Fibroblast of lung (primary cell): Measurements from ENCODE around the gene SLC6A8.

Experiments
- EZH2 ChIP-seq: IDR thresholded peaks from 2 replicates; pipeline ENCODE4 v1.5.1; 2012; ENCODE audit warnings: low read length, control low read depth, mild to moderate bottlenecking; ENCODE audit errors: missing control alignments
- TF ChIP-seq, protein P1 (sequence below), 2 donors: IDR thresholded peaks in 1 of 2; conservative IDR thresholded peaks in 1 of 2; 1 replicate in 1 of 2; 2 replicates in 1 of 2; pipeline ENCODE4 v1.5.1; 2011 to 2012; ENCODE audit warnings: low read length in 2 of 2, control low read depth in 1 of 2, inconsistent platforms in 1 of 2, low read depth in 1 of 2, mild to moderate bottlenecking in 1 of 2

DNA sequence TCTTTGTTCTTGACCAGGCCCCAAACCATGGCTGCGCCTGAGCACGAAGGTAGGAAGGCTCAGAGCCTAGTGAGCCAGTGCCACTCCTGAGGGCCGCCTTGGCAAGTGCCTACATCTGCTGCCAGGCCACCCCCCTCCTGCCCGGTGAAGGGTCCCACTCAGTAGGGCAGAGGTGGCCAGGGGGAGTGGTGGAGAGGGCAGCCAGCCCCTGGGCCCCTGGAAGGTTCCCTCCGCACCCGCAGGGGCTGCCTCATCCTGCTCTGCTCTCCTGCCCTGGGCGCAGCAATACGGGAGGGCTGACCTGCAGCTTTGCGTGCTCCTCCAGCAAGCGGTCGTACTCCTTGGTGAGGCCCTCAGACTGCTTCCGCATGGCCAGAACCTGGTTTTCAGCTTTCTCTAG is 14.0 kb downstream of the SLC6A8 start:
- TF ChIP-seq, protein P1, sequence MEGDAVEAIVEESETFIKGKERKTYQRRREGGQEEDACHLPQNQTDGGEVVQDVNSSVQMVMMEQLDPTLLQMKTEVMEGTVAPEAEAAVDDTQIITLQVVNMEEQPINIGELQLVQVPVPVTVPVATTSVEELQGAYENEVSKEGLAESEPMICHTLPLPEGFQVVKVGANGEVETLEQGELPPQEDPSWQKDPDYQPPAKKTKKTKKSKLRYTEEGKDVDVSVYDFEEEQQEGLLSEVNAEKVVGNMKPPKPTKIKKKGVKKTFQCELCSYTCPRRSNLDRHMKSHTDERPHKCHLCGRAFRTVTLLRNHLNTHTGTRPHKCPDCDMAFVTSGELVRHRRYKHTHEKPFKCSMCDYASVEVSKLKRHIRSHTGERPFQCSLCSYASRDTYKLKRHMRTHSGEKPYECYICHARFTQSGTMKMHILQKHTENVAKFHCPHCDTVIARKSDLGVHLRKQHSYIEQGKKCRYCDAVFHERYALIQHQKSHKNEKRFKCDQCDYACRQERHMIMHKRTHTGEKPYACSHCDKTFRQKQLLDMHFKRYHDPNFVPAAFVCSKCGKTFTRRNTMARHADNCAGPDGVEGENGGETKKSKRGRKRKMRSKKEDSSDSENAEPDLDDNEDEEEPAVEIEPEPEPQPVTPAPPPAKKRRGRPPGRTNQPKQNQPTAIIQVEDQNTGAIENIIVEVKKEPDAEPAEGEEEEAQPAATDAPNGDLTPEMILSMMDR (conservative IDR thresholded peaks at IDR 0.05 in 1 of 2, IDR thresholded peaks at IDR 0.05 in 1 of 2; ENCODE audit: low read depth in 1 of 2, low read length in 2 of 2): no peak
- no peak for TF ChIP-seq EZH2
